KMS-11 (cell line): Measurements from ENCODE around the gene MYO16.

Experiments used
- H2AFZ ChIP-seq: fragments of 200-600 bp; sonication (generic); 2 replicates; pipeline ENCODE4 v1.6.1; 2016; ENCODE audit warnings: antibody characterized with exemption, mixed run types, low read depth
- H3K27ac ChIP-seq: fragments of 200-600 bp; sonication (generic); 2 replicates; pipeline ENCODE4 v1.6.1; 2016; ENCODE audit warnings: mild to moderate bottlenecking, mixed run types
- H3K27me3 ChIP-seq: fragments of 200-600 bp; sonication (generic); 2 replicates; pipeline ENCODE4 v1.6.1; 2017; ENCODE audit warnings: mild to moderate bottlenecking, low read depth, mixed run types, moderate library complexity; ENCODE audit not compliant: insufficient read depth
- H3K36me3 ChIP-seq: fragments of 200-600 bp; sonication (generic); 2 replicates; pipeline ENCODE4 v1.6.1; 2017; ENCODE audit warnings: mild to moderate bottlenecking, mixed run types; ENCODE audit not compliant: insufficient read depth
- H3K4me1 ChIP-seq: fragments of 200-600 bp; sonication (generic); 2 replicates; pipeline ENCODE4 v1.6.1; 2016; ENCODE audit warnings: mild to moderate bottlenecking, low read depth, mixed run types; ENCODE audit not compliant: poor library complexity, severe bottlenecking
- H3K4me2 ChIP-seq: fragments of 200-600 bp; sonication (generic); 2 replicates; pipeline ENCODE4 v1.7.0; 2016; ENCODE audit warnings: mild to moderate bottlenecking, mixed run types
- H3K4me3 ChIP-seq: fragments of 200-600 bp; sonication (generic); IDR thresholded peaks from 2 replicates; pipeline ENCODE4 v1.6.1; 2017; ENCODE audit warnings: low read depth, low read length, mixed read lengths; ENCODE audit not compliant: insufficient read depth
- H3K79me2 ChIP-seq: fragments of 200-600 bp; sonication (generic); 2 replicates; pipeline ENCODE4 v1.6.1; 2016; ENCODE audit warnings: low read depth, mixed run types; ENCODE audit not compliant: insufficient read depth
- H3K9ac ChIP-seq: fragments of 200-600 bp; sonication (generic); 2 replicates; pipeline ENCODE4 v1.6.1; 2016; ENCODE audit warnings: mild to moderate bottlenecking, mixed run types
- H4K20me1 ChIP-seq: fragments of 200-600 bp; sonication (generic); 2 replicates; pipeline ENCODE4 v1.6.1; 2016; ENCODE audit warnings: mild to moderate bottlenecking, mixed run types; ENCODE audit not compliant: insufficient read depth
- TF ChIP-seq, protein P1 (sequence below): fragments of 200-600 bp; sonication (generic); conservative IDR thresholded peaks from 2 replicates; pipeline ENCODE4 v1.6.1; 2017; ENCODE audit warnings: low read depth, mild to moderate bottlenecking, antibody characterized with exemption, low read length, moderate library complexity, mixed read lengths

Gene MYO16

DNA sequence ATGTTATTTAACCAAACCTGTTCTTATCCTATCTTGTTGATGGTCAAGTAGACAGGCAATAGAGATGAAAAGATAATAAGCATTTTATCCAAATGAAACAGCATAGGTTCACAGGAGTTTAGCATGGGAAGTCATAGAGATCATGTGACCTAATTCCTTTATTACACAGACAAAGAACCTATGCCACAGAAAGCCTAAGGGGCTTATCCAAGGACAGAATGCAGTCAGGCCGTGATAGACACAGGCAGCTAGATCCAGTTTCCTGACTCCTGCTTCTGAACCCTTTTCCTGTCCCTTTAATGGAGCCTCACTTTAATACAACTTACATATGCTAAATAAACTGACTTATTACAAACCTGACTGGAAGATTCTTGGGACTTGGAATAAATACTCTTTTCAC, 624.9 kb downstream of the MYO16 start:
- H2AFZ ChIP-seq, result no peak overlapping the region
- no peaks in the 10 kb centered on the region for H3K79me2 ChIP-seq
- peak overlapping the region; percentile 66; the same call in 1 of the 2 replicates for H3K4me2 ChIP-seq
- no peaks in the 10 kb centered on the region for H3K27me3 ChIP-seq
- no peaks in the 10 kb centered on the region for H4K20me1 ChIP-seq
- TF ChIP-seq, protein P1, sequence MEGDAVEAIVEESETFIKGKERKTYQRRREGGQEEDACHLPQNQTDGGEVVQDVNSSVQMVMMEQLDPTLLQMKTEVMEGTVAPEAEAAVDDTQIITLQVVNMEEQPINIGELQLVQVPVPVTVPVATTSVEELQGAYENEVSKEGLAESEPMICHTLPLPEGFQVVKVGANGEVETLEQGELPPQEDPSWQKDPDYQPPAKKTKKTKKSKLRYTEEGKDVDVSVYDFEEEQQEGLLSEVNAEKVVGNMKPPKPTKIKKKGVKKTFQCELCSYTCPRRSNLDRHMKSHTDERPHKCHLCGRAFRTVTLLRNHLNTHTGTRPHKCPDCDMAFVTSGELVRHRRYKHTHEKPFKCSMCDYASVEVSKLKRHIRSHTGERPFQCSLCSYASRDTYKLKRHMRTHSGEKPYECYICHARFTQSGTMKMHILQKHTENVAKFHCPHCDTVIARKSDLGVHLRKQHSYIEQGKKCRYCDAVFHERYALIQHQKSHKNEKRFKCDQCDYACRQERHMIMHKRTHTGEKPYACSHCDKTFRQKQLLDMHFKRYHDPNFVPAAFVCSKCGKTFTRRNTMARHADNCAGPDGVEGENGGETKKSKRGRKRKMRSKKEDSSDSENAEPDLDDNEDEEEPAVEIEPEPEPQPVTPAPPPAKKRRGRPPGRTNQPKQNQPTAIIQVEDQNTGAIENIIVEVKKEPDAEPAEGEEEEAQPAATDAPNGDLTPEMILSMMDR, result no peak
- H3K4me1 ChIP-seq, result peaks cover 21% of the 10 kb centered on the region
- no peak overlapping the region for H3K9ac ChIP-seq
- H3K4me3 ChIP-seq, result no peak overlapping the region
- no peak overlapping the region for H3K27ac ChIP-seq
- H3K36me3 ChIP-seq, result no peaks in the 10 kb centered on the region

DNA sequence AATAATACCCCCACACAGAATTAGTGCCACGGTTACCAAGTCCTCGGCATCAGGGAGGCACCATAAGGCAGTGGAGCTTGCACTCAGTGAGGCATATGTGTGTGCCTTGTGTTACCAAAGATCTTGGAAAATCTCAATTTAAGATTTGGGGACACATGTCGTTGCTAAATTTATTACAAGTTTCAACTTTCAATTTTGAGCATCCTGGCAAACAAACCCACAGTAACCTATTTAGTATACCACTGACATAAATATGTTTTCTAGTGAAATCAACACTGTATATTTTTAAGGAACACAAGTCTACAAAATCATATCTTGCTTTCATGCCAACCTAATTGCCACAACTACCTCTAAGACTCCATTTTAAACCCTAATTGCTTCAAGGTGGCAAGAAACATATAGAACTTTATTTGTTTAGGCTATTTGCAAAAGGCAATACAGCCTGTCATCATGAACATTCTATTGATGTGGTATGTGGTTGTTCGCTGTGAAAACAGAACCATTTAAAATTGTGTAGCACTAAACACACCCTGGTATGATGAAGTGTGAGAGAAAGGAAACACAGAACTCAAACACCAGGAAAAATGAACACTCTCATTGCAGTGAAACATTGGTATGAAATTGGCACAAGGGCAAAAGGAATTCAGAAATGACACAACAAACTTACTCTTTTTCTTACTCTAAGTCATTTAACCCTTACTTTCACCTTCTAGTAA, 625.9 kb downstream of the MYO16 start:
- H3K36me3 ChIP-seq, result no peaks in the 10 kb centered on the region
- no peaks in the 10 kb centered on the region for H3K27me3 ChIP-seq
- peak overlapping the region; percentile 27; the same call in 1 of the 2 replicates for H3K9ac ChIP-seq
- peak overlapping the region; percentile 79; the same call in 1 of the 2 replicates for H2AFZ ChIP-seq
- no peaks in the 10 kb centered on the region for H3K79me2 ChIP-seq
- H3K27ac ChIP-seq, result peak overlapping the region; percentile 42; the same call in 1 of the 2 replicates
- H3K4me2 ChIP-seq, result peak overlapping the region; percentile 66
- H3K4me1 ChIP-seq, result peaks cover 21% of the 10 kb centered on the region
- TF ChIP-seq, protein P1, result no peak
- no peak overlapping the region for H3K4me3 ChIP-seq
- no peaks in the 10 kb centered on the region for H4K20me1 ChIP-seq

- peaks cover 21% of the 10 kb centered on the region for H3K4me1 ChIP-seq
- no peak overlapping the region for H3K9ac ChIP-seq
Observed at GRCh38 chr13:109256866-109257760, 627.7 kb downstream of the MYO16 start.

More at GRCh38 chr13:109256866-109257760, 627.7 kb downstream of the MYO16 start:
- Histone ChIP-seq H3K36me3 (no peaks in the 10 kb centered on the region), H3K27ac (no peak overlapping the region), H4K20me1 (no peaks in the 10 kb centered on the region), H3K4me2 (no peak overlapping the region), H2AFZ (no peak overlapping the region), H3K4me3 (no peak overlapping the region), H3K27me3 (no peaks in the 10 kb centered on the region), H3K79me2 (no peaks in the 10 kb centered on the region)
- TF ChIP-seq, protein P1, result no peak
